IPS-18c (cell line): ENCODE measurements around the gene EAPP.
"Not testable (repeated sequence)": the region's sequence is repeated elsewhere in the genome, so short reads cannot be mapped to it uniquely, and the experiment has no call there.

Source experiments
- H3K4me3 ChIP-seq: 2 replicates; pipeline ENCODE4 v1.7.0; 2013; ENCODE audit warnings: low read depth, mild to moderate bottlenecking, low read length, moderate library complexity; ENCODE audit not compliant: insufficient read depth
- H3K9me3 ChIP-seq: one replicate; pipeline ENCODE4 v1.6.1; 2013; ENCODE audit warnings: mild to moderate bottlenecking, low read length, moderate library complexity; ENCODE audit not compliant: control insufficient read depth, insufficient read depth

Gene EAPP

DNA sequence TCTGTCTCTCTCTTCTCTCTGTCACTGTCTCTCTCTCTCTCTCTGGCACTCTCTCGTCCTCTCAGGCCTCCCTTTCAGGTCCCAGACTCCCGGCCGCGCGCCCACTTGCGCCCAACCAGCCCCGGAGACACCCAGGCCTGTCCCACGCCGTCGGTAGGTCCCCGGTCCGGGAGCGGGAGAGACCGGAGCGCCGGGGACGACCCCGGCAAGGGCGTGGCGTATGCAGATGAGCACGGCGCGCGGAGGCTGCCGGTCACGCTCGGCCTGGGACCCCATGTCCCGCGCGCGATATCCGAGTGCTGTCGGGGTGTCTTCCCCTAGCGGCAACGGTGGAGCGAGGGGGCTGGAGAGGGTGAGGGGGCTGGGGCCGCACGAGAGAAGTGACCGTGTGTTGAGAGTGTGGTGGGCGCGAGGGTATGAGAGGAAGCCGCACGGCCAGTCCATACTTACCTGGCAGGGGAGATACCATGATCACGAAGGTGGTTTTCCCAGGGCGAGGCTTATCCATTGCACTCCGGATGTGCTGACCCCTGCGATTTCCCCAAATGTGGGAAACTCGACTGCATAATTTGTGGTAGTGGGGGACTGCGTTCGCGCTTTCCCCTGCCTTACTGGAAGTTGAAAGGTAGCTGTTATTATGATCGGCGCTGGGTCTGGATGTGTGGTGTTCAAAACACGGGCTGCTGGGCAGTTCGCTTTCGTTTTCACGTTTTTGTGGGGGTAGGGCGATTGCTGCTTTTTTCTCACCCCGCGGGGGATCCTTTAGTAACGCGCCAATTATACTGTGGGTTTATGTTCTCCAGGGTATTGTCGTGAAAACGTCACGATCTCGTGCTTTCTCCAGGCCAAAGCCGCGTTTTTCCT is 7.0 kb upstream of the EAPP start:
- not testable (repeated sequence) for H3K9me3 ChIP-seq, H3K4me3 ChIP-seq

DNA sequence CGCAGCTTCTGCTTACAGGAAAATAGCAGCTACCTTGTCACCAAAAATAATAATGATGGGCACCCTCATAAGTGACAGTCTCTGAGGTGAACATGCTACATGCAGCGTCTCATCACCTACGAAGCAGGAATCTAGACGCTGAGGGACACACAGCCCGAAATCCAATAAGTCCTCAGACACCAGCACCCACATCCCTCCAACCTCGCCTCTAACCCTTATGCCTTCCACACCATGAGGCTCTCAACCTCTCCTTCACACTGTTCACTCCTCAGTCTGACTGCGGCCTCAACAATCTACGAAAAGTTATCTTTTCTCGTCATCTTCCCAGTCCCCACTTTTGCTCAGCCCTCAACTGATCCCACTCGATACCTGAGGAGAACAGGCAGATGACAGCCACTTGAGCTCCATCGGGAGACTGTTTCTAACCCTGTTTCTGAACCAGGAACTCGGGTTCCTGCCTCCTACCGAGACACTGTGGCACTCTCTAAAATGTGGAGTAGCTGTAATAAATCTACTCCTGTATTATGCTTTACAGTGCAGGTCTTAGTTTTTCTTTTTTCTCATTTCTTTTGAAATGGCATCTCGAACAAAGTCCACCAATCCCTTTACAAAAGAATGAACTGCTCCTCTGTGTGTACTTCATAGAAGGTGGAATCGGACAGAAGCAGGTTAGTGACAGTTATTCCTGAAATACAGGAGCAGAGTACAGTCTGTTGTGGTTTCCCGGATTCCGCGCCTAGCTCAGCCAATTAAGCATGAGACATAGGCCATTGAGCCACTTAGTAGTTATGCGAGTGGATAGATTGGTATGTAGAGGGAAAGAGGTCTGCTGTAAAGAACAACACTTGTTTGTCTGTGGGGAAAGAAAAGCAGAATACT is 919 bp upstream of the EAPP start:
- peak overlapping the region; percentile 36; the same call in 1 of the 2 replicates for H3K4me3 ChIP-seq
- H3K9me3 ChIP-seq: not testable (repeated sequence)

DNA sequence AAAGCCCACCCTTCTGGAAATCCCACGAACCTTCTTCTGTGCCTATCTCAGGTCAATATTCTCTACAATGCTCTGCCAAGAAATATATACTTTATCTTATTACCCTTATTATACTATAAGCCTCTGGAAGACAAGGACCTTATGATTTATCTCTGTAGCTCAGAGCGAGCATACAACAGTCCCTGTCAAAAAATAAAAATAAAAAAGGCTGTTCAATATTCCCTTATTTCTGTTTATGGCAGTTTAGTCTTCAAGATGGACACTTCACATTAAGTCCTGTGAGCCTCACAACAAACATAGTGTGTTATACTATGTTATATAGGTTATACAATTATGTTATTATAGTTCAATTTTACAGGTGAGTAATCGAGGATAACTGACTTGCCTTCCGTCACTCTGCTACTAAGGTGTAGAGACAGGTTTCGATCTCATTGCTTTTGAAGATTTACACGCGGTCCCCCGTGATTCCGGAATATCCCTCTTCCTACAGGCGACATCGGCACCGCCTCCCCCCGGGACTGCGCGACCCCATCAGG is 562 bp downstream of the EAPP start:
- Histone ChIP-seq H3K9me3 (peaks cover 2% of the 10 kb centered on the region), H3K4me3 (peak overlapping the region; percentile 98)

DNA sequence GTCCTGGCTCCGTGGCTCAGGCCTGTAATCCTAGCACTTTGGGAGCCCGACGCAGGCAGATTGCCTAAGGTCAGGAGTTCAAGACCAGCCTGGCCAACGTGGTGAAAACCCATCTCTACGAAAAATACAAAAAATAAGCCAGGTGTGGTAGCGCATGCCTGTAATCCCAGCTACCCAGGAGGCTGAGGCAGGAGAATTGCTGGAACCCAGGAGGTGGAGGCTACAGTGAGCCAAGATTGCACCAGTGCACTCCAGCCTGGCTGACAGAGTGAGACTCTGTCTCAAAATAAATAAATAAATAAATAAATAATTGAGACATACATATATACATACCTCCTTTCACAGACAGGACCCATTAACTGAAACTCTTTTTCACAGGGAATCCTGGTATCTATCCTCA is 1.4 kb downstream of the EAPP start:
- not testable (repeated sequence) for H3K9me3 ChIP-seq, H3K4me3 ChIP-seq

DNA sequence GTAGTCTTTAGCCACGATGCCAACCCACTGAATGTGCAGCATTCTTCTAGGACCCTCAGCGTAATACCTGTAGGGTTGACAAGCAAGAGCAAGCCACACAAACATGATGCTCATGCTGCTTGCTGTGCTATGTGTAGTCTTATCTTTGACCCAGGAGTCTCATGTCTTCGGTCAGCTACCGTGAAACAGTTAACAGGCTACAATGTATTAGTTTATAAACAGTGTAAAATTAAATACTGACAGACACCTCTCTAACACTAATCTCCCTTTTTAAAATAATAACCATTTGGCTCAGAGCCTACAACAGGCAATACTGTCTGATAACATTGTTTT is 1.9 kb downstream of the EAPP start:
- H3K4me3 ChIP-seq: no peak overlapping the region

DNA sequence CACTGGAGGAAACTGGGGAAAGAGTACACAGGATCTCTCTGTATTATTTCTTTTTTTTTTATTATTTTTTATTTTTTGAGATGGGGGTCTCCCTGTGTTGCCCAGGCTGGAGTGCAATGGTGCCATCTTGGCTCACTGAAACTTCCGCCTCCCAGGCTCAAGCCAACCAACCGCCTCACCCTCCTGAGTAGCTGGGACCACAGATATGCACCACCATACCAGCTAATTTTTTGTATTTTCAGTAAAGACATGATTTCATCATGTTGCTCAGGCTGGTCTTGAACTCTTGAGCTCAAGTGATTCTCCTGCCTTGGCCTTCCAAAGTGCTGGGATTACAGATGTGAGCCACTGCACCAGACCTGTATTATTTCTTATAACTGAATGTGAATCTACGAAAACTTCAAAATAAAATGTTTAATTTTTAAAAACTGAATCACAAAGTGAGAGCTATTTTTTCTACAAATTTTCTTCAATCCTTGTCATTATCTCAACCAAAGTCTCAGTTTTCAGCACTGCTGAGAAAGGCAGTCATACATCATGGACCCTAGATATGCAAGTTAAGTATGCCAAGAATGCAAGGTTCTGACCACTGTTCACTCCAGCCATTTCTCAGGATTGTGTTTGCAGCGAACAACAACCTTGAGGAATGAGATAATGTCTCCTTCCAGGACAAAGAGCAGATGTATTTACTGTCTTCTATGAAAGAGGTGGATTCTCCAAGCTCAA is 2.4 kb downstream of the EAPP start:
- Histone ChIP-seq H3K9me3 (peaks cover 2% of the 10 kb centered on the region), H3K4me3 (no peak overlapping the region)

More for the DNA sequence above, 1.9 kb downstream of the EAPP start:
- H3K9me3 ChIP-seq: peaks cover 2% of the 10 kb centered on the region

DNA sequence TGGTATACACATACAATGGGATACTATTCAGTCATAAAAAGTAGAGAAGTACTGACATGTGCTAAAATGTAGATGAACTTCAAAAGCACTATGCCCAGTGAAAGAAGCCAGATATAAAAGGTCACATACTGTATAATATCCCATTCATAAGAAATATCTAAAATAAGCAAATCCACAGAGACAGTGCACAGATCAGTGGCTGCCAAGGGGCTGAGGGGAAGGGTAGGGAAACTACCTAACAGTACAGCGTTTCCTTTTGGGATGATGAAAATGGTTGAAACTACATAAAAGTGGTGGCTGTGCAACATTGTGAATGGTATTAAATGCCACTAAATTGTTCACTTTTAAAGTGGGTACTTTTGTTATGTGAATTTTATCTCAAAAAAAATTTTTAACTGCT is 11.9 kb downstream of the EAPP start:
- H3K9me3 ChIP-seq: no peaks in the 10 kb centered on the region
- H3K4me3 ChIP-seq: no peak overlapping the region

DNA sequence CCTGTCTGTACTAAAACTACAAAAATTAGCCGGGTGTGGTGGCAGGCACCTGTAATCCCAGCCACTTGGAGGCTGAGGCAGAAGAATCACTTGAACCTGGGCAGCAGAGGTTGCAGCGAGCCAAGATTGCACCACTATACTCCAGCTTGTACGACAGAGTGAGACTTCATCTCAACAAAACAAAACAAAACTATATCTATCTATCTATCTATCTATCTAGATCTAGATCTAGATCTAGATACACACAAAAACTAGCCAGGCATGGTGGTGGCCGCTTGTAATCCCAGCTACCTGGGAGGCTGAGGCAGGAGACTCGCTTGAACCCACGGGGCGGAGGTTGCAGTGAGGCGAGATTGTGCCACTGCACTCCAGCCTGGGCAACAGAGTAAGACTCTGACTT is 15.3 kb downstream of the EAPP start:
- not testable (repeated sequence) for H3K4me3 ChIP-seq, H3K9me3 ChIP-seq

DNA sequence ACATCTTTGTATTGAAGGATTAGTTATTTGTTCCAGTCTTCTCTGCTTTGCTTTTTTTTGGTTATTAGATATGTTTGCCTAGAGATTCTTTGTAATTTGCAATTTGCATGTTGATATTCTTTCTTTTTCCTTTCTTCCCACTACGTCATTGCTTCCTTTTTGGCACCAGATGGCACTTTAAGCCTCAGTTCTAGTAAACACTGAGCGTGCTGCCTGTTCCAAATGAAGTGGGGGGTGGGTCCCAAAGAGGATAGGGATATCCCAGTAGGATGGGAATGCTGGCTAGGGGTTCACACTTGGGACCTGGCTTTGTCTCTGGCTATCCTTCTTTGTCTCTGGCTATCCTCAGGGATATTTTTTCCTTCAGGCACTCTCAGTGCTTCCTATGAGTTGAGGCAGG is 17.0 kb downstream of the EAPP start:
- Histone ChIP-seq H3K4me3 (no peak overlapping the region), H3K9me3 (no peaks in the 10 kb centered on the region)

DNA sequence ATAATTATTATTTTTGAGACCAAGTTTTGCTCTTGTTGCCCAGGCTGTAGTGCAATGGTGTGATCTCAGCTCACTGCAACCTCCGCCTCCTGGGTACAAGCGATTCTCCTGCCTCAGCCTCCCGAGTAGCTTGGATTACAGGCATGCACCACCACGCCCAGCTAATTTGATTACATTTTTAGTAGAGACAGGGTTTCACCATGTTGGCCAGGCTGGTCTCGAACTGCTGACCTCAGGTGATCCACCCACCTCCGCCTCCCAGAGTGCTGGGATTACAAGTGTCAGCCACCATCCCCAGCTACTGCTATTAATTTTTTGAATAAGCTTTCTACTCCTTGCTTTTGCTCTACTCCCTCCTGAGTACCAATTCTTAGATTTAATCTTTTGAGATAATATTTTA is 18.4 kb downstream of the EAPP start:
- not testable (repeated sequence) for H3K4me3 ChIP-seq, H3K9me3 ChIP-seq

DNA sequence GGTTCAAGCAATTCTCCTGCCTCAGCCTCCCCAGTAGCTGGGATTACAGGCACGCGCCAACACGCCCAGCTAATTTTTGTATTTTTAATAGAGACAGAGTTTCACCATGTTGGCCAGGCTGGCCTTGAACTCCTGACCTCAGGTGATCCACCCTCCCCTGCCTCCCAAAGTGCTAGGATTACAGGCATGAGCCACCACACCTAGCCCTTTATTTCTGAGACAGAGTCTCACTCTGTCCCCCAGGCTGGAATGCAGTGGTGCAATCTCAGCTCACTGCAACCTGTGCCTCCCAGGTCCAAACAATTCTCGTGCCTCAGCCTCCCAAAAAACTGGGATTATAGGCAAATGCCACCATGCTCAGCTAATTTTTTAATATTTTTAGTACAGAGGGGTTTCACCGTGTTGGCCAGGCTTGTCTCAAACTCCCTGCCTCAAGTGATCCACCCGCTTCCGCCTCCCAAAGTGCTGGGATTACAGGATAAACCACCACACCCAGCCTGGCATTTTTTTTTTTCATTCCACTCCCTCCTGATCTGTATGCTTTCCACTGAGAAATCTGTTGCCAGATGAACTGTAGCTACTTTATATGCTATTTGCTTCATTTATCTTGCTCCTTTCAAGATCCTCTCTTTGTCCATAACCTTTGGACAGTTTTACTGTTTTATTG is 19.1 kb downstream of the EAPP start:
- H3K9me3 ChIP-seq: not testable (repeated sequence)

DNA sequence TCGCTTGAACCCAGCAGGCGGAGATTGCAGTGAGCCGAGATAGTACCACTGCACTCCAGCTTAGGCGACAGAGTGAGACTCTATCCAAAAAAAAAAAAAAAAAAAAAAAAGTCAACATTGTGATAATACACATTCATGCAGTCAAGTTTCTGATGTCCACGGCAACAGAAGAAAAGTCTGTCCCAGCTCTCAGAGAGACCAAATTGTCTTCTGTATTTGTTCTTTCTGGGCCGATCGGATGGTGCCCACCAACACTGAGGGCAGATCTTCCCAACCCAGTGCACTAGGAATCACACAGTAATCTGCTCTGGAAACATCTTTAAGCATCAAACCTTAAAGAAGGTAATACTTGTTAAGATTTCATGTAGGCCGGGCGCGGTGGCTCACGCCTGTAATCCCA is 31.6 kb downstream of the EAPP start:
- H3K4me3 ChIP-seq: no peak overlapping the region
- H3K9me3 ChIP-seq: no peaks in the 10 kb centered on the region

More for the DNA sequence above, 19.1 kb downstream of the EAPP start:
- not testable (repeated sequence) for H3K4me3 ChIP-seq

DNA sequence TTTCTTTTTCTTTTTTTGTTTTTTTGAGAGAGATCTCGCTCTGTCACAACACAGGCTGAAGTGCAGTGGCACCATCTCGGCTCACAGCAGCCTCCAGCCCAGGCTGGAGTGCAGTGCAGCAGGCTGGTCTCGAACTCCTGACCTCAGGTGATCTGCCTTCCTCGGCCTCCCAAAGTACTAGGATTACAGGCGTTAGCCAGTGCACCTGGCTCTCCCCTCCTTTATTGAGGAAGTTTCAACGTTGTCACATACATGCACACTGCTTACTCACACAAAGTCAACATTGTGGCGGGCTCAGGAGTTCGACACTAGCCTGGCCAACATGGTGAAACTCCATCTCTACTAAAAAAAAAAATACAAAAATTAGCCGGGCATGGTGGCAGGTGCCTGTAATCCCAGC is 32.0 kb downstream of the EAPP start:
- H3K9me3 ChIP-seq: no peaks in the 10 kb centered on the region
- H3K4me3 ChIP-seq: no peak overlapping the region

DNA sequence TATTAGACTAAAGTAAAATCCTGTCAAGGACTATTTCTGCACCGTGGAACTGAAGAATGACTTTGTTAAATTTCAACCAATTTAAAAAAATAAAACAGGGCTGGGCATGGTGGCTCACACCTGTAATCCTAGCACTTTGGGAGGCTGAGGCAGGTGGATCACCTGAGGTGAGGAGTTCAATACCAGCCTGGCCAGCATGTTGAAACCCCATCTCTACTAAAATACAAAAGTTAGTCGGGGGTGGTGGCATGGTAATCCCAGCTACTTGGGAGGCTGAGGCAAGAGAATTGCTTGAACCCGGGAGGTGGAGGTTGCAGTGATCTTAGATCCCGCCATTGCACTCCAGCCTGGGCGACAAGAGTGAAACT is 34.4 kb downstream of the EAPP start:
- H3K9me3 ChIP-seq, H3K4me3 ChIP-seq: not testable (repeated sequence)

DNA sequence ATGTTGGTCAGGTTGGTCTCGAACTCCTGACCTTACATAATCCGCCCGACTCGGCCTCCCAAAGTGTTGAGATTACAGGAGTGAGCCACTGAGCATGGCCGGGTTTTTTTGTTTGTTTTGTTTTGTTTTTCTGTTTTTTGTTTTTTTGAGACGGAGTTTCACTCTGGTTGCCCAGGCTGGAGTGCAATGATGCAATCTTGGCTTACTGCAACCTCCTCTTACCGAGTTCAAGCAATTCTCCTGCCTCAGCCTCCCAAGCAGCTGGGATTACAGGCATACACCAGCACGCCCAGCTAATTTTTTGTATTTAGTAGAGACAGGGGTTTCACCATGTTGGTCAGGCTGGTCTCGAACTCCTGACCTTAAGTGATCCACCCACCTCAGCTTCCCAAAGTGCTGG is 35.5 kb downstream of the EAPP start:
- not testable (repeated sequence) for H3K4me3 ChIP-seq, H3K9me3 ChIP-seq

DNA sequence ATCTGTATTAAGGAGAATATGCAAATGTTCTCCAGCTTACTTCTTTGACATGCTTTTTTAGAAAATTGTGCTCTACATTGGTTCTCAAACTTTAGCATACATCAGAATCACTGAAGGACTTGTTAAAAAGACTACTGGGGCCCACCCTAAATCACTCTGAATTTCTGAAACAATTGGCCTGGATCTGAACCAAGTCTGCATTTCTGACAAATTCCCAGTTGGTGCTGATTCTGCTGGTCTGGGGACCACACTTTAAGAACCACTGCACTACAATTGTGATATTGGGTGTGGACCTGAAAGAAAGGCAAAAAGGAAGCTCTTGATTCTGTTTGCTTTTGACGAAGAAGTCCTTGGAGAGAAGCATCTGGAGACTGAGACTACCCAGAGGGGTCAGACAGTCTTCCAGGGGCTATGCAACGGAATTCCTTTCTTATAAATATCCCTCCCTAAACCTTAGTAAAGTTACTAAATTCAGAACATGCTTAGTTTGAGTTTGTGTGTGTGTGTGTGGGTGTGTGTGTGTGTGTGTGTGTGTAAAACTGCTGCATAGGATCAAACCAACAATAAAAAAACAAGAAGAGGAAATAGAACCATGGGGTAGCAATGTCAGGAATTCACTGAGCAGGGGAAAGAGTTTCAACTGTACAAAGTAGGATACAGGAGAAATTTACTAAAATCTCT is 36.8 kb downstream of the EAPP start:
- Histone ChIP-seq H3K9me3 (no peaks in the 10 kb centered on the region), H3K4me3 (no peak overlapping the region)

DNA sequence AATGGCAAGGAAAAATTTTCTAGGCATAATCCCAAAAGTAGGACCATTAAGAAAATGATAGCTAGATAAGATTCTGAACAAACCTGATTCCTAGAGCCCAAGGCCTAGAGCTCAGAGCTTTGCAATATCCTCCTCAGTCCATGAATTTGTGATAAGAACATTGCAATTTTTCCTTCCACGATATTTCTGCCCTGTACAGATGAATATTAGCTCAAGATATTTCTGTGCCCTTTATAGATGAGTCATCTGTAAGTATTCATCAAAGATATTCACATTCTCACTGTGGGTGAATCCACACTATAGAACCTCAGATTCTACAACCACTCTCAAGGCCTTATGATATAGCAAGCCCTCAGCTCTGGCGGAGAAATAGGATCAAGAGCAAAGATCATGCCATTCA is 37.5 kb downstream of the EAPP start:
- Histone ChIP-seq H3K4me3 (no peak overlapping the region), H3K9me3 (no peaks in the 10 kb centered on the region)
